Karpas-422 (cell line): ENCODE results near the gene ZFHX3. TPM values are rescaled to one million over a fixed set of nuclear protein-coding genes. Genes with fewer than 3 reads are reported as not detected.

Experiments
- DNase-seq: peaks from one replicate; pipeline ENCODE4 v3.0.0-alpha.2; 2015
- H2AFZ ChIP-seq: fragments of 200-600 bp; sonication (generic); 2 replicates; pipeline ENCODE4 v1.6.1; 2014; ENCODE audit warnings: antibody characterized with exemption, low read length, mixed read lengths
- H3K27ac ChIP-seq: fragments of 200-600 bp; sonication (generic); 2 replicates; pipeline ENCODE4 v1.5.1; 2014; ENCODE audit warnings: mild to moderate bottlenecking, low read length, moderate library complexity
- H3K27me3 ChIP-seq: fragments of 200-600 bp; sonication (generic); 2 replicates; pipeline ENCODE4 v1.6.1; 2014; ENCODE audit warnings: low read length, mixed read lengths
- H3K36me3 ChIP-seq: fragments of 200-600 bp; sonication (generic); 2 replicates; pipeline ENCODE4 v1.6.1; 2014; ENCODE audit warnings: low read length, mixed read lengths; ENCODE audit not compliant: insufficient read depth
- H3K4me1 ChIP-seq: fragments of 200-600 bp; sonication (generic); 2 replicates; pipeline ENCODE4 v1.6.1; 2014; ENCODE audit warnings: mild to moderate bottlenecking, low read length, mixed read lengths
- H3K4me2 ChIP-seq: fragments of 200-600 bp; sonication (generic); 2 replicates; pipeline ENCODE4 v1.6.1; 2014; ENCODE audit warnings: low read length, low read depth, mild to moderate bottlenecking; ENCODE audit not compliant: poor library complexity, severe bottlenecking
- H3K4me3 ChIP-seq: fragments of 200-600 bp; sonication (generic); 2 replicates; pipeline ENCODE4 v1.5.1; 2014; ENCODE audit warnings: mild to moderate bottlenecking, antibody characterized with exemption, low read length, mixed read lengths
- H3K79me2 ChIP-seq: fragments of 200-600 bp; sonication (generic); 2 replicates; pipeline ENCODE4 v1.6.1; 2014; ENCODE audit warnings: mild to moderate bottlenecking, low read length, mixed read lengths
- H3K9ac ChIP-seq: fragments of 200-600 bp; sonication (generic); 2 replicates; pipeline ENCODE4 v1.6.0; 2014; ENCODE audit warnings: low read length
- H3K9me2 ChIP-seq: fragments of 200-600 bp; sonication (generic), shearing (Covaris generic); replicated peaks from 2 replicates; pipeline ENCODE4 v1.6.0; 2014; ENCODE audit warnings: mild to moderate bottlenecking, low read length, moderate library complexity; ENCODE audit not compliant: insufficient read depth
- H3K9me3 ChIP-seq: fragments of 300-700, 200-600 bp; sonication (generic); 2 replicates; pipeline ENCODE4 v1.6.1; 2014; ENCODE audit warnings: low read length, mixed read lengths
- H4K20me1 ChIP-seq: fragments of 200-600 bp; sonication (generic); 2 replicates; pipeline ENCODE4 v1.6.1; 2014; ENCODE audit warnings: mild to moderate bottlenecking, antibody characterized with exemption, low read length, low read depth; ENCODE audit not compliant: insufficient read depth
- total RNA-seq: library from RNA; depleted of rRNA; stranded (reverse); fragments of >200 nt; shearing (Covaris generic); gene quantifications from 2 replicates; pipeline ENCODE4 v1.2.3, GENCODE V29; 2014; ENCODE audit warnings: low replicate concordance

ZFHX3 gene
- total RNA-seq, 1 experiment from 2014 or later, result 0.67 TPM

GRCh38 chr16:72960101-72960500 lies 87.8 kb downstream of the ZFHX3 start:
- H3K4me2 ChIP-seq, result no peak overlapping the region
- H3K27ac ChIP-seq, result no peak overlapping the region
- H3K9me3 ChIP-seq, result no peaks in the 10 kb centered on the region
- no peaks in the 10 kb centered on the region for H4K20me1 ChIP-seq
- H2AFZ ChIP-seq, result no peak overlapping the region
- no peak for DNase-seq
- no peak overlapping the region for H3K4me3 ChIP-seq
- H3K9ac ChIP-seq, result no peak overlapping the region
- no peaks in the 10 kb centered on the region for H3K27me3 ChIP-seq
- H3K9me2 ChIP-seq, result no peaks in the 10 kb centered on the region
- H3K79me2 ChIP-seq, result no peaks in the 10 kb centered on the region
- no peaks in the 10 kb centered on the region for H3K4me1 ChIP-seq
- H3K36me3 ChIP-seq, result no peaks in the 10 kb centered on the region

- no peaks in the 10 kb centered on the region for H3K36me3 ChIP-seq
- H3K4me2 ChIP-seq, result no peak overlapping the region
- H3K9ac ChIP-seq, result no peak overlapping the region
- no peaks in the 10 kb centered on the region for H3K9me2 ChIP-seq
- H3K27me3 ChIP-seq, result no peaks in the 10 kb centered on the region
- H3K79me2 ChIP-seq, result no peaks in the 10 kb centered on the region
- no peak overlapping the region for H3K4me3 ChIP-seq
- no peak overlapping the region for H3K27ac ChIP-seq
- H4K20me1 ChIP-seq, result no peaks in the 10 kb centered on the region
- H2AFZ ChIP-seq, result no peak overlapping the region
- H3K9me3 ChIP-seq, result no peaks in the 10 kb centered on the region
- no peaks in the 10 kb centered on the region for H3K4me1 ChIP-seq
- no peak for DNase-seq
Observed at GRCh38 chr16:72959301-72959996, 88.5 kb downstream of the ZFHX3 start.

- no peak for DNase-seq
- Histone ChIP-seq H3K36me3 (no peaks in the 10 kb centered on the region), H3K79me2 (no peaks in the 10 kb centered on the region), H2AFZ (no peak overlapping the region), H4K20me1 (no peaks in the 10 kb centered on the region), H3K27ac (no peak overlapping the region), H3K4me2 (no peak overlapping the region), H3K27me3 (no peaks in the 10 kb centered on the region), H3K9me3 (no peaks in the 10 kb centered on the region), H3K9me2 (no peaks in the 10 kb centered on the region), H3K4me1 (no peaks in the 10 kb centered on the region), H3K9ac (no peak overlapping the region), H3K4me3 (no peak overlapping the region)
Observed at GRCh38 chr16:72958522-72959076, 89.3 kb downstream of the ZFHX3 start.

GRCh38 chr16:72957303-72958277 lies 90.3 kb downstream of the ZFHX3 start:
- Histone ChIP-seq H3K4me1 (no peaks in the 10 kb centered on the region), H3K4me3 (no peak overlapping the region)

GRCh38 chr16:72956124-72957064 lies 91.5 kb downstream of the ZFHX3 start:
- Histone ChIP-seq H3K36me3 (no peaks in the 10 kb centered on the region), H3K4me2 (no peak overlapping the region), H4K20me1 (no peaks in the 10 kb centered on the region), H3K27me3 (no peaks in the 10 kb centered on the region), H3K79me2 (no peaks in the 10 kb centered on the region), H3K4me1 (no peaks in the 10 kb centered on the region), H3K27ac (no peak overlapping the region), H2AFZ (no peak overlapping the region), H3K9me3 (no peaks in the 10 kb centered on the region), H3K4me3 (no peak overlapping the region), H3K9ac (no peak overlapping the region), H3K9me2 (no peaks in the 10 kb centered on the region)
- DNase-seq, result no peak

More at GRCh38 chr16:72957303-72958277, 90.3 kb downstream of the ZFHX3 start:
- no peak for DNase-seq
- Histone ChIP-seq H3K79me2 (no peaks in the 10 kb centered on the region), H3K36me3 (no peaks in the 10 kb centered on the region), H2AFZ (no peak overlapping the region), H4K20me1 (no peaks in the 10 kb centered on the region), H3K4me2 (no peak overlapping the region), H3K9me3 (no peaks in the 10 kb centered on the region), H3K9ac (no peak overlapping the region), H3K9me2 (no peaks in the 10 kb centered on the region), H3K27me3 (no peaks in the 10 kb centered on the region), H3K27ac (no peak overlapping the region)

- no peak overlapping the region for H3K9ac ChIP-seq
- no peaks in the 10 kb centered on the region for H3K27me3 ChIP-seq
- no peaks in the 10 kb centered on the region for H3K9me2 ChIP-seq
- no peaks in the 10 kb centered on the region for H3K36me3 ChIP-seq
- DNase-seq, result no peak
- H2AFZ ChIP-seq, result no peak overlapping the region
- no peaks in the 10 kb centered on the region for H3K79me2 ChIP-seq
- no peaks in the 10 kb centered on the region for H3K4me1 ChIP-seq
- no peak overlapping the region for H3K4me3 ChIP-seq
- H3K27ac ChIP-seq, result no peak overlapping the region
- no peak overlapping the region for H3K4me2 ChIP-seq
- H3K9me3 ChIP-seq, result no peaks in the 10 kb centered on the region
- no peaks in the 10 kb centered on the region for H4K20me1 ChIP-seq
Observed at GRCh38 chr16:72952811-72953271, 95.1 kb downstream of the ZFHX3 start.

GRCh38 chr16:72952404-72952803 lies 95.5 kb downstream of the ZFHX3 start:
- no peaks in the 10 kb centered on the region for H3K27me3 ChIP-seq
- H4K20me1 ChIP-seq, result no peaks in the 10 kb centered on the region
- H3K36me3 ChIP-seq, result no peaks in the 10 kb centered on the region
- no peak overlapping the region for H3K27ac ChIP-seq
- H3K4me1 ChIP-seq, result no peaks in the 10 kb centered on the region
- no peaks in the 10 kb centered on the region for H3K9me2 ChIP-seq
- no peak overlapping the region for H3K4me2 ChIP-seq
- no peaks in the 10 kb centered on the region for H3K9me3 ChIP-seq
- no peak for DNase-seq
- H3K4me3 ChIP-seq, result no peak overlapping the region
- H3K79me2 ChIP-seq, result no peaks in the 10 kb centered on the region
- H2AFZ ChIP-seq, result no peak overlapping the region
- H3K9ac ChIP-seq, result no peak overlapping the region
